SU-DHL-6 (cell line): Measurements from ENCODE around the gene SULT1A1.

Experiments used
- CTCF ChIP-seq: fragments of 200-600 bp; sonication (generic); IDR thresholded peaks from one replicate; pipeline ENCODE4 v1.5.1; 2017; ENCODE audit warnings: antibody characterized with exemption, mild to moderate bottlenecking, low read length, moderate library complexity; ENCODE audit not compliant: insufficient read depth, poor library complexity, severe bottlenecking
- EZH2phosphoT487 ChIP-seq: fragments of 200-600 bp; sonication (generic), shearing (Covaris generic); conservative IDR thresholded peaks from 2 replicates; pipeline ENCODE4 v1.6.1; 2018; ENCODE audit warnings: mild to moderate bottlenecking, antibody characterized with exemption, low read length, moderate library complexity, mixed read lengths

GRCh38 chr16:28589930-28590329 is 19.9 kb downstream of the SULT1A1 start:
- TF ChIP-seq CTCF (no peak), EZH2phosphoT487 (no peak)
